Activated CD4-positive, alpha-beta T cell treated with anti-CD3 and anti-CD28 coated beads, Interleukin-2, amount 50 U/mL, for 1 hour (primary cell): Measurements from ENCODE around the gene ENAH.

Experiments
- DNase-seq: peaks from one replicate; pipeline ENCODE4 v3.0.0-alpha.2; 2020

Gene ENAH

DNA sequence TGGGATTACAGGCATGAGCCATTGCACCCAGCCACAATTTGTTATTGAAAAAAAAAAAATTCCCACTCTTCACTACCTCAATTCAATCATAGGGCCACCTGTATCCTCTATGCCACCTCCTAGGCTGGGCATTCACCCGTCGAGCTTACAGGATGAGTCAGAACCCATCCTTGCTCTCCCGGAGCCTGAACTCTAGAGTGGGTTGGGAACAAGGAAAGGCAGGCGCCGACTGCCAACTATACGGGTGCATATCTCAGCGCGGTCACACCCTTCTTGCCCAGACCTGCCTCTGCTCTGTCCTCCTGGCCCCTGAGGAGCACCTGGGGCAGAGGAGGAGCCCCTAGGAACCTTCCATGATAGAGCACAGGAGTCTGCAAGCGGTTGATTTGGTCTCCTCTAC lies 203.7 kb downstream of the ENAH start:
- DNase-seq = no peak

DNA sequence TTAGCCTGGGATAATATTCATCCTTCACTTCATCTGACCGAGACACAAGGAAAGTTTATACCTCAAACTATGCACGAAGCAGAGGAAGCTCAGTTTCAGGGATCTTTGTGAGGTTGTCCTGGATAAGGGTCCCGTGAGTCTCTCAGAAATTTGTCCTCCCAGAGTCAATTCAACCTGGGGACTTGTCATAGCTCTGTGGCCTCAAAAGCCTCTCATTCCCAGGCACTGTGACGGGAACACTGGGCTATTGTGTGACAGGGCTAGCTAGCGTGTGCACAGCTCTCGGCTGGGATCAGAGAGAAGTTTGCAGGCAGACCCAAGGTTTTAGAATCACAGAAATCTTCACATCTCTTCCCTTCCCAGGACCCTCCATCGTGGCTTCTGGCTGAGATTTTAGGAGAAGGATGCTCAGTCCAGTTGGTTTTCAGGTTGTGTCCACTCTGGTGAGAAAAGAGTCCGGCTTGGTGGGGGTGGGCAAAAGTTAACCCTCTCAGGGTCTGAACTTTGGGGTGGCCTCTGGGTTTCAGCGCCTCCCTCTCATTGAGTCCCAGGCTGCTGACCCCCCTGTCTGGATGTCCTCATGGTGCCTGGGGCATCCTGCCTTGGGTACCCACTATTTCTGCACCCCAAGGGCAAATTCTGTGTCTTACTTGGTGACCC lies 204.6 kb downstream of the ENAH start:
- DNase-seq = no peak

DNA sequence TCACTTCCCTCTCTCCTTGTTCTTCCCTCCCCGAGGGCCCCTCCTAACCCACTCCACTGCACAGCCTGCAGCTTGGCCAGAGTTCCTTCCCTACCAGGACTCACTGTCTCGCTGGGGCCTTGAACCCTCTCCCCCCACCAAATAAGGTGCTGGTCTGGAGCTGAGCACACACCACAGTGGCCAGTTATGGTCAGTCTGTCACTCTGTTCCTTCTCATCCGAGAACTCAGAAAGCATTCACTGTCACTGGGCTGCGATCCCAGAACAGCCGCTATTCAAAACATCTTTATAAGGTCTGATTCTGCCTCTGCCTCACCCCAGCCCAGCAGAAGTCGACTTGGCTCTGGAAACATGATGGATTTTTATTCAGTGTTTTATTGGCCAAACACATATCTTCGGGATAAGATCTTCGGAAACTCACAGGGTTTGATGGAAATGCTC lies 205.3 kb downstream of the ENAH start:
- no peak for DNase-seq

DNA sequence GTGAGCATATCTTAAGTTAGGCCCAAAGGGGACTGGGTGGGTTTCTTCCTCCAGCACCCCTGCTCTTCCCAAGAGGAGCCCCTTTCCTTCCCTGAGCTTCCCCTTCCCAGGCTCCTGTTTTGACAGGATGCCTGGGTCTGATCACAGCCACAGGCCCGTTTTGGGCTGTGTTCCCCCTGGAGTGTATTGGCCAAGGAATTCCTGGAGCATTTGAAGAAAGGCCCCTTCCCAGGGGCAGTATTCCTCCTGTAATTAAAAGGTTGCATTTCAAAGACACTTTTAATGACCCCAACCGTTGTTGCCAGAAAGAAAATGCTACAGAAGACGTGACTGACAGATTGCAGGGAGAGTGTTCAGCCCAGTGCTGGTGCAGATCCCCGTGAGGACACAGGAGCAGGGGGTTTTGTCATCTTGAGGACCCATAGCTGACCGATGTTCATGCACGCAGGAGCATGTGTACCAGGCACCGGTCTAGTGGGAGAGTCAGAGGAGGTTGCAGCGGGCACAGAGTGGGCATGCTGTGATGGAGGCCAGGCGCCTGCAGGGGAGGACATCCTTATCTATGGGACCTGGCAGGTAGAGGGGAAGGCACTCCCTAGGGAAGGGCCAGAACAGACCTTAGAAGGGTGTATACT lies 205.8 kb downstream of the ENAH start:
- no peak for DNase-seq

DNA sequence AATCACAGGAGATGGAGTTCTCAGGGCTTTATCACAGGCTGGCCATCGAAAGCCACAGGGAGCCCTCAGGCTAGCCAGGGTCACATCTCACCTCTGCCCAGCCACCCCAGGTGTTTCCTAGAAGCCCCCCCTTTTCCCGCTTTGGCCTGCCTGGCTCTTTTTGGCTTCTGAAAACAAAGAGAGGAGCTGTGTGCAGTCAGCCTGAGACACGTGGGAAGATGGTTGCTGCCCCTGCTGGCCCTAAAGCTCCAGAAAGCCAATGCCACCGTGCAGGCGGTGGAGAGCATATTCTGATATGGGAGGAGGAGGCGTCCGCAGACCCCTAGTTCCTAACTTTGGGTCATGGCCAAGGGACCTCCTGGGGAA lies 206.3 kb downstream of the ENAH start:
- DNase-seq = no peak

DNA sequence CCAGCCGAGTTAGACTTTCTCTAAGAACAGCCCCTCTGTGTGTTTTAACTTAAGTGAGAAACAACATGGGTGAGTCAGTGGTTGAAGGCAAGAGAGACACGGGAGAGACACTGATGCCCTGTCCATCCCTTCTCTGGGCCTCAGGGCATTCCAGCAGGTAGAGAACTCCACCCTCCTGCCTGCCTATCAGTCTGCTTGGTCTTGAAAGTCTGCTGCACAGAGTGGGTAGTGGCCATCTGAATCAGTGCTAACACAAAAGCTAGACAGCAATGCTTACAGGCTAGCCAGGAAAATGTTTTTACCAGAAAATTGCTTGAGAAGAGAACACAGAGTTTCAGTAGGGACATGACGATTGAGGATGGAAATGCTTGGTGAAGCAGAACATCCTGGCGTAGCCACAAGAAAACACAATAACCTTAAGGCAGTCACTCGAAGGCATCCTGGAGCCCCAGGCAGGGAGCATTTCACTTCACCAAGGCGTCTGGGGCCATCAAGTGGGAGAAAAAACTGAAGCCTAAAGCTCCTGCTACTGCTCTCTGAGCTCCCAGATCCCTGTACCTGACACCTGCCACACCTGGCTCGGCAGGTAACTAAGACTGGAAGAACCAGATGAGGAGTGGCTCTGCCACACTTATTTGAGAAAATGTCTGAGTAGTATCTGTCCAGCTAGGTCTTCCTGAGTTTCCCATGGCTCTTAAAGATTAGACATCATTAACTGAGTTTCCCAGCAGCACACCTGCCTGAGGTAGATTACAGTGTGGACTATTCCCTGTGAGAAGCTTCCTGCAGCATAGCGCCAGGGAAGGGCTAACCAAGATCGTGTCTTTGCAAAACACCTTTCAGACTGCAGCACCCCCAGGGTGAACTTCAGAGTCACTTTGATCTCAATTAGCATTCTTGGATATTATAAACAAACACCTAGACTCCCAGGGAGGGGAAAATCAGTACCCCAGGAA lies 207.0 kb downstream of the ENAH start:
- DNase-seq = no peak

DNA sequence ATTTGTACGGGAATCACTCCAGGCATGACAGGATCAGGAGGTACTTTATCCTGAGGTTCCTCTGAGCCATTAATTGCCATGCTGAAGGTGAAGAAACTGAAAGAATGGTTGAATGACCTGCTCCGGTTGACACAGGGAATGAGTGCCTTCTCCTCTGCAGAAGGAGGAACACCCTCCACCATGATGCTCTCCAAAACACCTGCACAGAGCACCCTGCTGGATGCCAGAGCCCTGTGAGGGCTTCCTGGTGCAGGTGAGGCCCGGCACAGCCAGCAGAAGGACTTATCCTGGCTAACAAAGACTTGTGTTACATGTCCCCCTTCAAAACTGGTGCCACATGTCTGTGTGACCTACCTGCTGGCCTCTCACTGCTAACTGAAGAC lies 210.8 kb downstream of the ENAH start:
- DNase-seq = no peak

DNA sequence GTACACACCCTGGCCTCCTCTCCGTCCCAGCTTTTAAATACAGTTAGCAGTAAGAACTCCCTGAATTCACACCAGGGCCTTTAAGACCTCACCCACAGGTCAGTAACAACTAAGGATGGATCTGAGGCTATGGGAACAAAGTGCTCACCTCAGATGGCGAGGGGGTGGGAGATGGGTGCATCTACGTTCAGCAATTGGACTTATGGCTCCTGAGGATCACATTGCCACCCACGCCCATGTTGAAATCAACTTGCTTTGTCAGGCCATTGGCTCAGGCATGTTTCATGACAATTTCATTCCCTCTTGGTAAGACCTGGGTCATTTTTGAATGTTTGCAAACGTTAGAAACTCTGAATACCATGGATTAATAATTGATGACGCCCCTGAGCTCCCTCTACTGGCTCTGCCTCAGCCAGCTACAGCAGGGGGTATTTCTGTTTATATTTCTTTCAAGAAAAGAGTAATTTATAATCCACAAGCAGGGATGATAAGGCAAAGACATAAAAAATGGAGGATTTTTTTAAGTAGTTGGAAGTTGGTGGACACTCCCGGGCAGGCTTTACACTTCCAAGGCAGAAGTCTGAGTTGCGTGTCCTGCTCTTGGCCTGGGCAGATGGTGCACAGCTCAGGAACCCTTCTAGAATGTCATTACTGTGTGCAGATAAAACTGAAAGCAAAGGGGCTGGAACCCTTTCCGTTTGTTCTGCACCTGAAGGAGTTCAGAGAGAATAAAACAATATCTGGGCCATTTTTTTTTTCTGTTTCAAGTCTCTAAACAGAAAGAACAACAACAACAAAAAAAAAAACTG lies 211.4 kb downstream of the ENAH start:
- no peak for DNase-seq

DNA sequence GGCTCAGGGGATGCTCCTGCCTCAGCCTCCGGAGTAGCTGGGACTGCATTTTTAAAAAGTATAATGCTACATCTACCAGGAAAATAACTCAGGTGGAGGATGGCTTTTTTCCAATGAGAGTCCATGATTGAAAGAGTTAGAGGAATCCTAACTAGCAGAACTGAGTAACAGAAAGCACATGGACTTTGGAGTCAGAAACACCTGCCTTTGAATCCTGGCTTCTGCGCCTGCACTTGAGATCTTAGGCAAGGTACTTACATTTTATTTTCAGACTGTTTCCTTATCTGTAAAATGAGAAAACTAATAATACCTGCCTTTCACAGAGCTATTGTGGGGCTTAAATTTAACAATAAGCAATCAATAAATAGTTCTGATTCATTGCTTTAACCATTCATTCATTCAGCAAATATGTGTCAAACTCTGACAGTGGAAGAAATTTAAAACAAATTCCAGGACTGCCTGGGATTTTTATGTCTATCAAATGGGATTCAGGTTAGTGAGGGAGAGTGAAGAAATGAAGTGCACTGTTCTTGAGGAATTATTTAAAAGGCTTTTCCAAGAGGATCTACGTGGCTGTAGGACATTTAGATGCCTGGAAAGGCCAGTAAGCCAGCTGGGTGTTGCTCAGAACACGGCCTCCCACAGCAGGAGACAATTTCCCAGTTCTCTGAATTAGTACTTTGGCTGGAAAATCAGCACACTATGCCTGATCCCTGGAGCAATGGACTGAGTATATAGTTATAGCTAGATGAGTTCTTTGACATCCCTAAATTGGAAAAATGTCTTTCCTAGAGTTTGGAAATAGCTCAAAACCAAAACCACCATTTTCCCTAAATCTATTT lies 212.3 kb downstream of the ENAH start:
- no peak for DNase-seq

DNA sequence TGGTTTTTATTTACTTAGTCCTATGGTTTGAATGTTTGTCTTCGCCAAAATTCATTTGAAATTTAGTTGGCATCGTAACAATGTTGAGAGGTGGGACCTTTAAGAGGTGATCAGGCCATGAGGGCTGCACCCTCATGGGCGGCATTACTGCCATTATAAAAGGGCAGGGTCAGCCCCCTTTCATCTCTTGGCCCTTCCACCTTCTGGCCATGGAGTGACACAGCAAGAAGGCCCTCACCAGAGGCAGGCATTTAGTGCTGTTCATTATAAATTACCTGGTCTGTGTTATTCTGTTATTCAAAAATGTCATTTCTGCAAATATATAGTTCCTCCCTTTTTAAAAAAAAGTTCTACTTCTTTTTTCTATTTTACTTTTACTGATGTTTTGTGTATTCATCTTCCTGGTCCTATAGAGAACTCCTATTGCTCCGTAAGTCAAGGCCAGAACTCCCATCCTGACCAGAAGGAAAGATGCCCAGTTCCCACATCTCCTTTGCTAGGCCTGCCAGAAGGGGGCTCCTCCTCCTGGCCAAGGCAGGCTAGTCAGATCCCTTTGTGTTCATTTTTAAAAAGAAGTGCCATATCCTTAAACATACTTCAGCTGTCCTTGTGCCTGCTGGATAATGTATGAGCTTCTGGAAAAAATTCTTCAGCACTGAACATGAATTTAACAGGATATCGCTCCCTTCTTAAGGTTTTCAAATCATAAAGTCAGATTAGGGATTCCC lies 215.0 kb downstream of the ENAH start:
- DNase-seq = no peak
